Naive thymus-derived CD4-positive, alpha-beta T cell (primary cell): ENCODE data around the gene PHOSPHO2. TPM values are rescaled to one million over a fixed set of nuclear protein-coding genes. Genes with fewer than 3 reads are reported as not detected.

Source experiments
- ATAC-seq: fragments of 150-1000 bp; cut with Tn5 transposase; 2 replicates; pipeline ENCODE4 v1.10.0; 2021; ENCODE audit warnings: mild to moderate bottlenecking, moderate library complexity
- CTCF ChIA-PET: fragments of 350-600 bp; sonication (Branson Sonifier 250); formaldehyde crosslinking; loops from one replicate; lab custom pipeline; 2021; ENCODE audit warnings: antibody characterized with exemption; lab: Charles Lee
- POLR2A ChIA-PET: fragments of 350-600 bp; sonication (Branson Sonifier 250); formaldehyde crosslinking; loops from one replicate; lab custom pipeline; 2021; ENCODE audit warnings: antibody characterized with exemption, inconsistent platforms; lab: Charles Lee
- DNase-seq, 9 donors: peaks; one replicate each; pipeline versions ENCODE4 v3.0.0 to v3.0.0-alpha.2; 2020 to 2022; ENCODE audit warnings: mixed read lengths in 1 of 9
- H3K27ac ChIP-seq: one replicate; pipeline ENCODE4 v1.7.0; 2013; ENCODE audit warnings: mild to moderate bottlenecking, low read depth, low read length, moderate library complexity
- H3K27me3 ChIP-seq, 2 donors: one replicate each; pipeline ENCODE4 v1.7.0; 2013; ENCODE audit warnings: low read length in 2 of 2, mild to moderate bottlenecking in 2 of 2, moderate library complexity in 2 of 2; ENCODE audit not compliant: control insufficient read depth in 2 of 2, insufficient read depth in 2 of 2
- H3K36me3 ChIP-seq, 3 experiments: 1 replicate in 2 of 3; 2 replicates in 1 of 3; pipeline ENCODE4 v1.7.0; 2013; ENCODE audit warnings: low read length in 3 of 3, mild to moderate bottlenecking in 3 of 3, moderate library complexity in 1 of 3; ENCODE audit not compliant: insufficient read depth in 3 of 3, control insufficient read depth in 2 of 3
- H3K4me1 ChIP-seq, 2 donors: one replicate each; pipeline ENCODE4 v1.7.0; 2013; ENCODE audit warnings: low read length in 2 of 2, mild to moderate bottlenecking in 2 of 2, moderate library complexity in 1 of 2; ENCODE audit not compliant: control insufficient read depth in 2 of 2, insufficient read depth in 2 of 2
- H3K4me3 ChIP-seq: 2 replicates; pipeline ENCODE4 v1.7.0; 2013; ENCODE audit warnings: mild to moderate bottlenecking, low read length
- H3K9me3 ChIP-seq, 3 experiments: 1 replicate in 2 of 3; 2 replicates in 1 of 3; pipeline ENCODE4 v1.7.0; 2013; ENCODE audit warnings: low read length in 3 of 3; ENCODE audit not compliant: control insufficient read depth in 2 of 3
- H3K27ac Mint-ChIP-seq, 9 donors: one replicate each; pipeline ENCODE4 v1.8.0; 2020 to 2022; ENCODE audit warnings: mixed read lengths in 9 of 9, mild to moderate bottlenecking in 8 of 9, moderate library complexity in 5 of 9, inconsistent platforms in 2 of 9
- H3K27me3 Mint-ChIP-seq, 5 donors: one replicate each; pipeline ENCODE4 v1.8.0; 2021 to 2022; ENCODE audit warnings: mixed read lengths in 5 of 5, mild to moderate bottlenecking in 1 of 5
- H3K36me3 Mint-ChIP-seq, 5 donors: one replicate each; pipeline ENCODE4 v1.8.0; 2020 to 2022; ENCODE audit warnings: mixed read lengths in 5 of 5, mild to moderate bottlenecking in 3 of 5, inconsistent platforms in 1 of 5
- H3K4me1 Mint-ChIP-seq, 7 donors: one replicate each; pipeline ENCODE4 v1.8.0; 2020 to 2022; ENCODE audit warnings: mixed read lengths in 7 of 7, mild to moderate bottlenecking in 3 of 7, inconsistent platforms in 1 of 7
- H3K4me3 Mint-ChIP-seq, 10 donors: one replicate each; pipeline ENCODE4 v1.8.0; 2020 to 2022; ENCODE audit warnings: mild to moderate bottlenecking in 10 of 10, mixed read lengths in 10 of 10, moderate library complexity in 6 of 10, inconsistent platforms in 2 of 10
- H3K9me3 Mint-ChIP-seq, 11 donors: one replicate each; pipeline ENCODE4 v1.8.0; 2020 to 2022; ENCODE audit warnings: mixed read lengths in 11 of 11, mild to moderate bottlenecking in 4 of 11, inconsistent platforms in 1 of 11, moderate library complexity in 1 of 11
- intact Hi-C, 2 donors: fragments of 100-400 bp; cut with micrococcal nuclease; formaldehyde crosslinking; loops; one replicate each; pipeline ENCODE4 v1.15.1; 2023
- polyA plus RNA-seq, 2 donors: library from polyadenylated mRNA; unstranded; fragments of 300-500 nt; fragmentation: Illumina TruSeq; gene quantifications; one replicate each; pipeline ENCODE4 v1.2.3, GENCODE V29; 2021
- total RNA-seq, 6 experiments: library from RNA in 5 of 6; stranded (reverse) in 5 of 6; gene quantifications; 1 replicate in 5 of 6; 2 replicates in 1 of 6; pipeline ENCODE4 v1.2.3 and lab custom pipeline; 2021 to 2026

Gene PHOSPHO2
- total and polyA plus RNA-seq, 7 experiments from 2014 or later: 3.5 to 9.5 (median 7.5) TPM

- Mint-ChIP-seq H3K4me1 (peaks cover 9 to 23% (median 18%) of the 10 kb centered on the region in 7 donors), H3K36me3 (peaks cover 0 to 5% (median 0%) of the 10 kb centered on the region in 5 donors), H3K27ac (no peak overlapping the region), H3K9me3 (no peaks in the 10 kb centered on the region), H3K27me3 (peaks cover 23 to 51% (median 43%) of the 10 kb centered on the region in 5 donors), H3K4me3 (peak overlapping the region in 5 of 10 donors; percentile 7 to 44 (median 16))
- no peak overlapping the region for H3K4me3 ChIP-seq
- DNase-seq: no peak
- H3K9me3 ChIP-seq: no peaks in the 10 kb centered on the region
- ATAC-seq: no peak
- CTCF ChIA-PET: no interaction called here
- POLR2A ChIA-PET: no interaction called here
- intact Hi-C loops: loop anchor here in 1 of 2 donors (2.0 kb wide), 1 partner anchor 37 kb away; the partner anchor contains the start of genes CFAP210 and PHOSPHO2
- H3K4me1 ChIP-seq: peaks cover 7 to 8% of the 10 kb centered on the region in 2 donors
- H3K27me3 ChIP-seq: peaks cover 0 to 22% of the 10 kb centered on the region in 2 donors
- H3K27ac ChIP-seq: no peak overlapping the region
- H3K36me3 ChIP-seq: no peaks in the 10 kb centered on the region
Observed at GRCh38 chr2:169732075-169732474, 37.8 kb downstream of the PHOSPHO2 start.

- Mint-ChIP-seq H3K4me1 (peaks cover 9 to 23% (median 18%) of the 10 kb centered on the region in 7 donors), H3K36me3 (peaks cover 0 to 5% (median 0%) of the 10 kb centered on the region in 5 donors), H3K4me3 (peak overlapping the region; percentile 86 to 96 (median 91)), H3K27ac (peak overlapping the region in 1 of 9 donors; percentile 66), H3K27me3 (peaks cover 26 to 51% (median 45%) of the 10 kb centered on the region in 5 donors), H3K9me3 (no peaks in the 10 kb centered on the region)
- ChIA-PET POLR2A (no interaction called here), CTCF (no interaction called here)
- no peaks in the 10 kb centered on the region for H3K36me3 ChIP-seq
- no peak overlapping the region for H3K4me3 ChIP-seq
- intact Hi-C loops: loop anchor here in 1 of 2 donors (2.0 kb wide), 1 partner anchor 38 kb away; the partner anchor contains the start of genes CFAP210 and PHOSPHO2
- no peaks in the 10 kb centered on the region for H3K9me3 ChIP-seq
- peaks cover 0 to 22% of the 10 kb centered on the region in 2 donors for H3K27me3 ChIP-seq
- ATAC-seq: peak; percentile 29
- no peak overlapping the region for H3K27ac ChIP-seq
- H3K4me1 ChIP-seq: peaks cover 7 to 8% of the 10 kb centered on the region in 2 donors
- peak in 1 of 9 donors; percentile 1 for DNase-seq
Observed at GRCh38 chr2:169732583-169733358, 38.5 kb downstream of the PHOSPHO2 start.

- Histone ChIP-seq H3K27me3 (peaks cover 0 to 22% of the 10 kb centered on the region in 2 donors), H3K27ac (no peak overlapping the region), H3K9me3 (no peaks in the 10 kb centered on the region), H3K4me1 (peaks cover 7 to 8% of the 10 kb centered on the region in 2 donors), H3K36me3 (no peaks in the 10 kb centered on the region), H3K4me3 (peak overlapping the region; percentile 43)
- Mint-ChIP-seq H3K36me3 (peaks cover 0 to 6% (median 2%) of the 10 kb centered on the region in 5 donors), H3K27ac (no peak overlapping the region), H3K27me3 (peaks cover 30 to 49% (median 45%) of the 10 kb centered on the region in 5 donors), H3K4me1 (peaks cover 12 to 27% (median 18%) of the 10 kb centered on the region in 7 donors), H3K4me3 (peak overlapping the region; percentile 65 to 96 (median 73)), H3K9me3 (peaks cover 0 to 3% (median 0%) of the 10 kb centered on the region in 11 donors)
- DNase-seq (peak in 5 of 9 donors; percentile 0 to 57 (median 8)), ATAC-seq (peak; percentile 45)
- CTCF ChIA-PET: no interaction called here
- POLR2A ChIA-PET: no interaction called here
- intact Hi-C loops: no loop called here
Observed at GRCh38 chr2:169734169-169734847, 40.0 kb downstream of the PHOSPHO2 start.

- ChIA-PET CTCF (no interaction called here), POLR2A (no interaction called here)
- Histone ChIP-seq H3K4me1 (peaks cover 7 to 8% of the 10 kb centered on the region in 2 donors), H3K4me3 (no peak overlapping the region), H3K27ac (no peak overlapping the region), H3K36me3 (no peaks in the 10 kb centered on the region), H3K27me3 (peaks cover 0 to 22% of the 10 kb centered on the region in 2 donors), H3K9me3 (no peaks in the 10 kb centered on the region)
- Mint-ChIP-seq H3K27ac (no peak overlapping the region), H3K9me3 (peaks cover 0 to 6% (median 0%) of the 10 kb centered on the region in 11 donors), H3K4me3 (peak overlapping the region in 7 of 10 donors; percentile 26 to 96 (median 49)), H3K27me3 (peaks cover 31 to 49% (median 45%) of the 10 kb centered on the region in 5 donors), H3K36me3 (peaks cover 0 to 12% (median 3%) of the 10 kb centered on the region in 5 donors), H3K4me1 (peaks cover 13 to 28% (median 18%) of the 10 kb centered on the region in 7 donors)
- DNase-seq (no peak), ATAC-seq (no peak)
- intact Hi-C loops: no loop called here
Observed at GRCh38 chr2:169735623-169736022, 41.4 kb downstream of the PHOSPHO2 start.

- H3K4me1 ChIP-seq: peaks cover 7 to 8% of the 10 kb centered on the region in 2 donors
- Mint-ChIP-seq H3K4me1 (peaks cover 13 to 26% (median 18%) of the 10 kb centered on the region in 7 donors), H3K27me3 (peaks cover 31 to 46% (median 45%) of the 10 kb centered on the region in 5 donors), H3K27ac (no peak overlapping the region), H3K4me3 (no peak overlapping the region), H3K36me3 (peaks cover 0 to 12% (median 3%) of the 10 kb centered on the region in 5 donors), H3K9me3 (peaks cover 0 to 6% (median 0%) of the 10 kb centered on the region in 11 donors)
- peaks cover 0 to 22% of the 10 kb centered on the region in 2 donors for H3K27me3 ChIP-seq
- ATAC-seq: no peak
- no peaks in the 10 kb centered on the region for H3K9me3 ChIP-seq
- H3K27ac ChIP-seq: no peak overlapping the region
- intact Hi-C loops: no loop called here
- CTCF ChIA-PET: no interaction called here
- POLR2A ChIA-PET: no interaction called here
- H3K4me3 ChIP-seq: no peak overlapping the region
- no peaks in the 10 kb centered on the region for H3K36me3 ChIP-seq
- DNase-seq: no peak
Observed at GRCh38 chr2:169736902-169737301, 42.6 kb downstream of the PHOSPHO2 start.

- DNase-seq: no peak
- Histone ChIP-seq H3K27ac (no peak overlapping the region), H3K4me3 (no peak overlapping the region), H3K9me3 (no peaks in the 10 kb centered on the region), H3K27me3 (peaks cover 0 to 22% of the 10 kb centered on the region in 2 donors), H3K36me3 (no peaks in the 10 kb centered on the region), H3K4me1 (peaks cover 3% of the 10 kb centered on the region in 2 donors)
- H3K4me3 Mint-ChIP-seq: no peak overlapping the region
- peaks cover 21 to 29% (median 28%) of the 10 kb centered on the region in 5 donors for H3K27me3 Mint-ChIP-seq
- peaks cover 0 to 12% (median 0%) of the 10 kb centered on the region in 5 donors for H3K36me3 Mint-ChIP-seq
- H3K4me1 Mint-ChIP-seq: peaks cover 0 to 13% (median 8%) of the 10 kb centered on the region in 7 donors
- peaks cover 0 to 6% (median 0%) of the 10 kb centered on the region in 11 donors for H3K9me3 Mint-ChIP-seq
- CTCF ChIA-PET: no interaction called here
- H3K27ac Mint-ChIP-seq: no peak overlapping the region
- ATAC-seq: no peak
- intact Hi-C loops: no loop called here
- POLR2A ChIA-PET: no interaction called here
Observed at GRCh38 chr2:169738566-169739229, 44.4 kb downstream of the PHOSPHO2 start.
